GM12873 (cell line): ENCODE data around the gene SLC7A5.

Experiments used
- TF ChIP-seq, protein P1 (sequence below): IDR thresholded peaks from 2 replicates; pipeline ENCODE4 v1.5.1; 2012; ENCODE audit warnings: low read depth, mild to moderate bottlenecking, moderate library complexity, low read length, control low read depth; ENCODE audit not compliant: insufficient read depth; ENCODE audit errors: missing control alignments

Gene SLC7A5

DNA sequence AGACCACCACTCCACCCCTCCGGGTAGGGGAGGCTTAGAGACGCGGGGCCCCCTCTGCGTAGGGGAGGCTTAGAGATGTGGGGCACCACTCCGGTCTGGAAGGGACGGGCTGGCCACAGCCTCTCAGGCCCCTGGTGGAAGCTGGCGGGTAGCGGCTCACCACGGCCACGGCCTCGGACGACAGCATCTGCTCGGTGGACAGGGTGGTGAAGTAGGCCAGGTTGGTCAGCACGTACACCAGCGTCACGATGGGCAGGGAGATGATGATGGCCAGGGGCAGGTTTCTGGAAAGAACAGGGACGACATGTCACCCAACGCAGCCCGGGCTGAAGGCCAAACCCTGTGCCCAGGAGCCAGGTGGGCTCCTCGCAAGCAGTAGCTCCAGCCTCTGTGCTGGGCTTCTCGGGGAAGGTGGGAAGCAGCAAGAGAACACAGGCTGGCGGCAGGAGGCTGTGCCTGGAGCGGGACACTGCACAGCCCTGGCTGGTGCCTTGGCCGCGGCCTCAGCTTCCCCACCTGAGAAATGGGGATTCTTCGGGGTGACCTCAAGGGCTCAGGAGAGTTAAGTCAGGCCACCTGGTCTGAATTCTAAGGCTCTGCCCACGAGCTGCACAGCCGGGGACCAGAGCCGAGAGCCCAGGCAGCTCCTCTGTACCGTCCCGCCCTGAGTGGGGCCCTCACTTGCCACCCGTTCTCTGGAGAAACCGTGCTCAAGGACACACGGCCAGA lies 29.6 kb downstream of the SLC7A5 start:
- TF ChIP-seq, protein P1, sequence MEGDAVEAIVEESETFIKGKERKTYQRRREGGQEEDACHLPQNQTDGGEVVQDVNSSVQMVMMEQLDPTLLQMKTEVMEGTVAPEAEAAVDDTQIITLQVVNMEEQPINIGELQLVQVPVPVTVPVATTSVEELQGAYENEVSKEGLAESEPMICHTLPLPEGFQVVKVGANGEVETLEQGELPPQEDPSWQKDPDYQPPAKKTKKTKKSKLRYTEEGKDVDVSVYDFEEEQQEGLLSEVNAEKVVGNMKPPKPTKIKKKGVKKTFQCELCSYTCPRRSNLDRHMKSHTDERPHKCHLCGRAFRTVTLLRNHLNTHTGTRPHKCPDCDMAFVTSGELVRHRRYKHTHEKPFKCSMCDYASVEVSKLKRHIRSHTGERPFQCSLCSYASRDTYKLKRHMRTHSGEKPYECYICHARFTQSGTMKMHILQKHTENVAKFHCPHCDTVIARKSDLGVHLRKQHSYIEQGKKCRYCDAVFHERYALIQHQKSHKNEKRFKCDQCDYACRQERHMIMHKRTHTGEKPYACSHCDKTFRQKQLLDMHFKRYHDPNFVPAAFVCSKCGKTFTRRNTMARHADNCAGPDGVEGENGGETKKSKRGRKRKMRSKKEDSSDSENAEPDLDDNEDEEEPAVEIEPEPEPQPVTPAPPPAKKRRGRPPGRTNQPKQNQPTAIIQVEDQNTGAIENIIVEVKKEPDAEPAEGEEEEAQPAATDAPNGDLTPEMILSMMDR: no peak

DNA sequence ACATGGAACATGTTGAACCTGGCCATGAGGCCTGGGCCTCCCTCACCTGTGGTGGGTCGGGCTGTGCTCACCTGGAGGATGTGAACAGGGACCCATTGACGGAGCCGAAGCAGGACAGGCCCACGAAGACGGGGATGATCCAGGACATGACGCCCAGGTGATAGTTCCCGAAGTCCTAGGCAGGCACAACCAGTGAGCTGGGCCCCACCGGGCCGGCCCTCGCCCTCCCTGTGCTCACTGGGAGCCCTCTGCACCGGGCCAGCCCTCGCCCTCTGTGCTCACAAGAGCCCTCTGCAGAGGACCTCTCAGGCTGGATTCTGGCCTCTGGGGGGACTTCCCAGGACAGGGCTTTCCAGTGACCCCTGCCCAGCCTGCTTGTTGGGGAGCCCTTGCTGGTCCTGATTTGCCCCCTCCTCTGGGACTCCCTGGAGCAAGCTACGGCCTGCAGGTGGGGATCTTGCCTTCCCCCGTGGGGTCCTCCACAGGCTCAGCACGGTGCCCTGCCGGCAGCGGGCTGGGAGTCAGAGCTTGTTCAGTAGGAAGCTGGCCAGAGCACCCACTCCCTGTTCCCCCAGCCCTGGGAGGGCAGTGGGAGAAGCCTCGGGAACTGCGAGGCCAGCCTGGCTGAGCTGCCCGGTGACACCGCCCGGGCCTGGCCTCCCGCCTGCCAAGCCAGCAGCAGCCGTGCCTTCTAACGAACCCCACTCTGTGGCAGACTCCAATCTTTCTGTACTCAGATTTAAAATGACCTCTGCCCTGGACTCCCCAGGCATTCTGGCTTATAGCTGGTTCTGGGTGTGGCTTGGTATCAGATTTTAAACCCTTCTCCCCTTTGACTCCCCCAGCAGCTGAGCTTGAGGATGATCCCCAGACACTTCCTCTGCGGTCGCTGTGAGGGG lies 30.4 kb downstream of the SLC7A5 start:
- TF ChIP-seq, protein P1: no peak

DNA sequence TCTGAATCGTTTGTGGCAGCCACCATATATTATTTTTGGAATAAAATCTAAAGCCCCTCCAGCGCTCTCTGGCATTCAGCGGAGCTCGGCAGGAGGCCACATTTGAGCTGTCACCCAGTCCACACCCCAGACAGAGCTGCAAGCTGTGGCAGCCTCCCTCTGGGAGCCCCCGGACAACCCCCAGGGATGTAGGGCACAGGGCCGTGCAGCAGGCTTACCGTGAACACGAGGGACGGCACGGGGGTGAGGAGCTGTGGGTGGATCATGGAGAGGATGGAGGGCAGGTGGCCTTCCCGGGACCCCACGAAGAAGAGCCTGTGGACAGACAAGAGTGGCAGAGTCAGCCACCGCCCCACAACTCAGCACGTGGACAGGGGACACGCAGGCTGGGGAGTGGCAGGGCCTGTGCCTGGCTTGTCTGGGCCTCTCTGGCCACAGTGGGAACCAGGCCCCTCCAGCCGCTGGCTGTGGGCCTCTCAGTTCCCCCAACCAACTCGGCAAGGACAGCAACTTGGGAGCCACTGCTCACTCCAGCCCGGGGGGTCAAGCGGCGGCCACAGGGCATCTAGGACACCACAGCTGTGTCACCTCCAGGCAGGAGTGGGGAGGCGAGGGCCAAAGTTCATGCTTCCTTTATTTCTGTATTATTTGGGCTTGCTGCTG lies 31.5 kb downstream of the SLC7A5 start:
- TF ChIP-seq, protein P1: no peak

DNA sequence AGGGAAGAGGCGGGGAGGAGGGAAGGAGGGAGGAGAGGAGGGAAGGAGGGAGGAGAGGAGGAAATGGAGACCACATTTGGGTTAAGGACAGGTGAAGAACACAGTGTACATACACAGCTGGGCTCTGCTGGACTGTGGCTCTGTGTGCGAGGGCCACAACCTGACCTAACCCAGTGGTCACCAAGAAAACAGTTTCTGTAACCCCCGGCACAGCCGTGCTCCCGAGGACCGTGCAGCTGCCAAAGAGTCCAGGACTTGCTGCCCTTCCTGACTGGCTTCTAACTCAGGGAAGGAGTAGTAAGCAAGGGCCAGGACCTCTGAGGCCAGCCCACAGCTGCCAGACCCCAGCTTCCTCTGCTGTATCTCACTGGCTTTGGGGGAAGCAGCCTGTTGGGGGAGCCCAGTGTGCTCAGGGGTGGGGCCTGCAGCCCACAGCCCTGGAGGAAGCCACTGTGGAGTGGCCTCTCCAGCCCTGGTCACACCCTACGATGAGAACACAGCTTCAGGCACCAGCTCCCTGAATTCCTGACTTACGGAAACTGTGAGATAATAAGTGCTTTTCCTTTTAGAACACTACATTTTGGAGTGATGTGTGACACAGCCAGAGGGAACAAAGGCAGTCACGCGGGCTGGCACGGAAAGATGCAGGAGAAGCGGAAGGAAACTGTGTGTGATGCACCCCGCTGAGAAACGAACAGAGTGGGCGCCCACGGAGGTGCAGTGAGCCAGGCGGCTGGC lies 32.3 kb downstream of the SLC7A5 start:
- TF ChIP-seq, protein P1: no peak

DNA sequence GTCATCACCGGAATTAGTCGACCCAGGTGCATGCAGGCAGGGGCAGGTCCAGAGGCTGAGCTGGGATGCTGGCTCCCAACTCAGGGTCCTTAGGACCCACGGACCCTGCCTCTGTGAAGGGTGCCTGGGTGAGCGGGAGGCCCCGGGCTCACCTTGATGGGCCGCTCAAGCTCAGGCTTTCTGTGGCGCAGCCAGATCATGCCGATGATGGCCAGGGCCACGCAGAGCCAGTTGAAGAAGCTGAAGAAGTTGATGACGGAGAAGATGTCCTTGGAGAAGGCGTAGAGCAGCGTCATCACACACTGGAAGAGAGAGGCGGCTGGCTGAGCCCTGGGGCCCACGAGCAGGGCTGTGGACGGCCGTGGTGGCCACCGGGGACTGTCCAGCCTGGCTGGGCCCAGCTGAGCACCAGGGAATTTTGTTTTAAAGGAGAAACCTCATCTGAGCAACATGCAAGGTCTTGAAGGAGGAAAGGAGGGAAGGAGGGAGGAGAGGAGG lies 32.9 kb downstream of the SLC7A5 start:
- TF ChIP-seq, protein P1: no peak

DNA sequence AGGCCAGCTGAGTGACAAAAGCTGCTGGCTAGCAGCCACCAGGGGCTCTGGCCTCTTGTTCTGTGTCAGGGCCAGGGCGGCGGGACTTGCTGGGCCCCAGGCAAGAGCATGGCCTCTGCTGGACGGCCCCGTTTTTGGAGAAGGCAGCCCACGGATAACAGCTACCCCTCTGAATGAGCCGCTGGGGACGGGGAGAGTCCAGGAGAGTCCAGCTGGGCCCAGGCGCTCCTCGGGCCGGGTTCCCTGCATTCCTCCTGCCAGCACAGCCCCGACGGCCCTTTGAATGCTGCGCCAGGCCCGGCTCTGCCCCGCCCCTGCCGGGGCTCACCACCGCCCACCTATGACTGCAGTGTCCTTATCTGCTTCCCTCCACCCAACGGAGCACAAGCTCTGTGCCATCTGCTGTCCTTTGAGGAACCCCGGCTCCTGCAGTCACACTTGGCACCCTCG lies 33.4 kb downstream of the SLC7A5 start:
- TF ChIP-seq, protein P1: no peak
